Measurements from ENCODE around the gene ASIC3.

- TF ChIP-seq CTCF (conservative IDR thresholded peaks at IDR 0.05; ENCODE audit: low read length) (no peak), EZH2phosphoT487 (IDR thresholded peaks at IDR 0.05; ENCODE audit: borderline replicate concordance) (no peak)
Measured at GRCh38 chr7:151085691-151086620, 37.6 kb downstream of the ASIC3 start, which contains the start of gene AGAP3.
